Nephron (organoid): ENCODE measurements around the gene IMPACT.

Experiments used
- H3K27ac Mint-ChIP-seq, 3 experiments: 2 replicates each; pipeline ENCODE4 v1.8.0; 2020; ENCODE audit warnings: mixed read lengths in 3 of 3, mild to moderate bottlenecking in 2 of 3, moderate library complexity in 1 of 3
- H3K27me3 Mint-ChIP-seq: 2 replicates; pipeline ENCODE4 v1.8.0; 2021; ENCODE audit warnings: low read depth, mild to moderate bottlenecking, moderate library complexity, mixed read lengths
- H3K36me3 Mint-ChIP-seq: 2 replicates; pipeline ENCODE4 v1.8.0; 2020; ENCODE audit warnings: low read depth, mixed read lengths
- H3K4me1 Mint-ChIP-seq: 2 replicates; pipeline ENCODE4 v1.8.0; 2020; ENCODE audit warnings: mixed read lengths
- H3K4me3 Mint-ChIP-seq, 3 experiments: 2 replicates each; pipeline ENCODE4 v1.8.0; 2020; ENCODE audit warnings: mild to moderate bottlenecking in 3 of 3, mixed read lengths in 3 of 3, moderate library complexity in 2 of 3
- H3K9me3 Mint-ChIP-seq: 2 replicates; pipeline ENCODE4 v1.8.0; 2020; ENCODE audit warnings: mixed read lengths
- TF ChIP-seq, protein P1 (sequence below), 3 experiments: fragments of 200-600 bp; sonication (generic); IDR thresholded peaks; one replicate each; pipeline ENCODE4 v1.5.0; 2021; ENCODE audit warnings: antibody characterized with exemption in 3 of 3; ENCODE audit not compliant: unreplicated experiment in 3 of 3

The IMPACT gene

DNA sequence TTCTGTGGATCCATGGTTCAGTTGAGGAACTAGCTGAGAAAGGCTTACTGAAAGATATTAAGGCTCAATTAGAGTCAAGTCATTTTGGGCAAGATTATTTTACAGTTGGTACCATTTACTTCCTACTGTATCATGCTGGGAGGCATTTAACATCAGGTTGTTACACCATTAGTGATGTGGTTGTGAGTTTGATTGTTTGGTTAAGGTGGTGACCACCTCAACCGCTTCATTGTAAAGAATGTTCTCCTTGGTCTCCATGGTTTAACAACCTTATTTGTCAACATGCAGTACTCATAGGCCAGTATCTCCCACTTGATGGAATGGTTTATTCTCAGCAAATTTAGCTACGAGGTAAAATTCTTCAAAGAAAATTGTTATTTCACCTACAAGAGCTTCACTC, 68.1 kb downstream of the IMPACT start:
- Mint-ChIP-seq H3K4me3 (no peak overlapping the region), H3K4me1 (peaks cover 19% of the 10 kb centered on the region), H3K27ac (no peak overlapping the region), H3K9me3 (peaks cover 3% of the 10 kb centered on the region), H3K27me3 (peaks cover 5% of the 10 kb centered on the region), H3K36me3 (no peaks in the 10 kb centered on the region)
- TF ChIP-seq, protein P1, sequence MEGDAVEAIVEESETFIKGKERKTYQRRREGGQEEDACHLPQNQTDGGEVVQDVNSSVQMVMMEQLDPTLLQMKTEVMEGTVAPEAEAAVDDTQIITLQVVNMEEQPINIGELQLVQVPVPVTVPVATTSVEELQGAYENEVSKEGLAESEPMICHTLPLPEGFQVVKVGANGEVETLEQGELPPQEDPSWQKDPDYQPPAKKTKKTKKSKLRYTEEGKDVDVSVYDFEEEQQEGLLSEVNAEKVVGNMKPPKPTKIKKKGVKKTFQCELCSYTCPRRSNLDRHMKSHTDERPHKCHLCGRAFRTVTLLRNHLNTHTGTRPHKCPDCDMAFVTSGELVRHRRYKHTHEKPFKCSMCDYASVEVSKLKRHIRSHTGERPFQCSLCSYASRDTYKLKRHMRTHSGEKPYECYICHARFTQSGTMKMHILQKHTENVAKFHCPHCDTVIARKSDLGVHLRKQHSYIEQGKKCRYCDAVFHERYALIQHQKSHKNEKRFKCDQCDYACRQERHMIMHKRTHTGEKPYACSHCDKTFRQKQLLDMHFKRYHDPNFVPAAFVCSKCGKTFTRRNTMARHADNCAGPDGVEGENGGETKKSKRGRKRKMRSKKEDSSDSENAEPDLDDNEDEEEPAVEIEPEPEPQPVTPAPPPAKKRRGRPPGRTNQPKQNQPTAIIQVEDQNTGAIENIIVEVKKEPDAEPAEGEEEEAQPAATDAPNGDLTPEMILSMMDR (IDR thresholded peaks at IDR 0.05; ENCODE audit: unreplicated experiment in 3 of 3): no peak

DNA sequence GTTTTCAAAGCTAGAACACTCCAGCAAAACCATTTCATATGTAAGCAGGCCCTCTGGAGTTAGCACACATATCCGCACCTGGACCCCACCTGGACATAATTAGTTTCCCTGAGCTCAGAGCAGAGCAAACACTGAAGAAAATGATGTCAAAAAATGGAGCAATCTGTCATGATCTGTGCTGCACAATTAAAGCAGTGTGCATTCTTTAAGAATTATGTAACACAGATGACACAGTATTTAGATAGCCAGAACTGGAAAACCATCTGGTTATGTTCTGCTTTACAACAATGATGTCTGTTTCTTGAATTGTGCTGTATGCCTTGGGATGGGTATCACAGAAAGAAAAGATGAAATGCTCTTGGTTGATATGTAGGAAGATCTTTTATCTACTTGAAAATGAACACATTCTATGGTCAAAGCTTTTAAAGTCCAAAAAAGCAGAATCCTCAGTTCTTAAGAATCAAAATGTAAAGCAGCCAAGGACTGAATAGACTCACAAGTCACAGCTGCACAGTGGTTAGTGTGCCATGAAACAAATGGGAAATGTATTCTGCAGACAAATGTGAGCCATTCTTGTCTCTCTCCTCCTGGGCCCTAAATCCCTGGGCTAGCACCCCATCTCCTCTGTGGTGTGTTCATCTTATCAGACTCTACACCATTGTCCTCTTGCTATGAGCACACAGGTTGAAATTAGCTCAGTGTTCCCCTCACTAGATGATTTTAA, 70.7 kb downstream of the IMPACT start:
- H3K36me3 Mint-ChIP-seq: no peaks in the 10 kb centered on the region
- H3K9me3 Mint-ChIP-seq: peaks cover 3% of the 10 kb centered on the region
- no peak overlapping the region for H3K27ac Mint-ChIP-seq
- peaks cover 14% of the 10 kb centered on the region for H3K27me3 Mint-ChIP-seq
- H3K4me1 Mint-ChIP-seq: peaks cover 13% of the 10 kb centered on the region
- no peak overlapping the region for H3K4me3 Mint-ChIP-seq
- TF ChIP-seq, protein P1 (IDR thresholded peaks at IDR 0.05; ENCODE audit: unreplicated experiment in 3 of 3): no peak

DNA sequence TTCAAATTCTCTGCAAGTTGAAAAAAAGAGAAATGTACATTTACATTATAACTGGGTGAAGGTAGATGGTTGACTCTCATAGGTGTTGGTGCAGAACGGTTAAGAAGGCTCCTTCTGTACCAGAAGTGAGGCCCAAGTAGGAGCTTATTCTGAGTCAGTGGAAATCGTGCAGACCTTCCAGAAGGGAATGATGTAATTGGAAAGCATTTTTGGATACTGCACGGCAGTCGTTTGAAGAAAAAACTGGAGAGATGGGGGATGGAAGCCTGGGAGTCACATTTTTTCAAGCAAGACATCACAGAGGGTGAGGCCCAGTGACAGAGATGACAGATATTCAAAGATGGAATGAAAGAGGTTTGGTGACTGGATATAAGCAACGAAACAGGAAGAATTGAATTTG, 73.3 kb downstream of the IMPACT start:
- TF ChIP-seq, protein P1 (IDR thresholded peaks at IDR 0.05; ENCODE audit: unreplicated experiment in 3 of 3): no peak
- no peak overlapping the region for H3K4me3 Mint-ChIP-seq

DNA sequence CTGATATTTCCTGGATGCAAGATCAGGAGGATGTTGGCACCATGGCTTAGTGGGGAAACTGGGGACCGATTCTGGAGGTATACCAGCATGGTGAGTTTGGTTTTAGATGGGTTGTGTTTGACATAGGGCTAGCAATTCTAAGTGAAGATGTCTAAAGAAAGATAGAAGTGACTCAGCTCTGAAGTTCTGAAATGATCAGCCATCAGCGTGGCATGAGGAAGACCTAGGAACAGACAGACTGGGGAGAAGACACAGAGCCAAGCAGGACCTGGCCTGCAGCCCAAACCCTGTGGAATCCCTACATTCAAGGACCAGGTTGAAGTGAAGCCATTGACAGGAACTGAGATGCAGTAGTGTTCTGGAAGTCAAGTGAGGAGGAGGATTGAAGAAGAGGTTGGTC, 73.7 kb downstream of the IMPACT start:
- Mint-ChIP-seq H3K27me3 (peaks cover 14% of the 10 kb centered on the region), H3K36me3 (no peaks in the 10 kb centered on the region), H3K4me3 (no peak overlapping the region), H3K27ac (no peak overlapping the region), H3K4me1 (peaks cover 7% of the 10 kb centered on the region), H3K9me3 (no peaks in the 10 kb centered on the region)
- TF ChIP-seq, protein P1 (IDR thresholded peaks at IDR 0.05; ENCODE audit: unreplicated experiment in 3 of 3): no peak

More for the DNA sequence above, 73.3 kb downstream of the IMPACT start:
- Mint-ChIP-seq H3K27ac (no peak overlapping the region), H3K4me1 (peaks cover 7% of the 10 kb centered on the region), H3K27me3 (peaks cover 14% of the 10 kb centered on the region), H3K9me3 (no peaks in the 10 kb centered on the region), H3K36me3 (no peaks in the 10 kb centered on the region)

DNA sequence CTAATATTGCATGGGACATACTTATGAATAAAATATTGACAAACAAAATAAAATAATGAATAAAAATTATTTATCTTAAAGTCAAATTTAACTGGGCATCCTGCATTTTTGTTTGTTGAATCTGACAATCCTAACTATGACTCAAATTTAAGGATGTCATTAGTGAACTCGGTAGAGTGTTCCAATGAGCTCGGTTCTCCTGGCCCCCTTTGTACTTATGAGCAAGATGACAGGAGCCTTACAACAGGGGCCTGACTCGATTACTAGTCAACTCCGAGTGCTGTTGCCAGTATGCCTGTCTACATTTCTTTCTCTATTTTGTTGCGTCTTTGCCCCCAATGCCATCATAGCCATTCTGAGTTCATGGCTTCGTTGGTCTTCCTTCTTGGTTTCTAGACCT, 74.3 kb downstream of the IMPACT start:
- no peaks in the 10 kb centered on the region for H3K36me3 Mint-ChIP-seq
- H3K9me3 Mint-ChIP-seq: no peaks in the 10 kb centered on the region
- H3K27me3 Mint-ChIP-seq: peaks cover 14% of the 10 kb centered on the region
- TF ChIP-seq, protein P1 (IDR thresholded peaks at IDR 0.05; ENCODE audit: unreplicated experiment in 3 of 3): no peak
- no peak overlapping the region for H3K27ac Mint-ChIP-seq
- peaks cover 7% of the 10 kb centered on the region for H3K4me1 Mint-ChIP-seq
- H3K4me3 Mint-ChIP-seq: no peak overlapping the region
